ENCODE results near the gene UBE2V1. TPM values are rescaled to one million over a fixed set of nuclear protein-coding genes. Genes with fewer than 3 reads are reported as not detected.
"Not testable (repeated sequence)": the region's sequence is repeated elsewhere in the genome, so short reads cannot be mapped to it uniquely, and the experiment has no call there.

UBE2V1 gene
- total and polyA plus RNA-seq, 10 of the 15 experiments (the other 5 are each of a cell fraction or from before 2014, with no cell fraction given): 51.8 to 219 (median 141) TPM

DNA sequence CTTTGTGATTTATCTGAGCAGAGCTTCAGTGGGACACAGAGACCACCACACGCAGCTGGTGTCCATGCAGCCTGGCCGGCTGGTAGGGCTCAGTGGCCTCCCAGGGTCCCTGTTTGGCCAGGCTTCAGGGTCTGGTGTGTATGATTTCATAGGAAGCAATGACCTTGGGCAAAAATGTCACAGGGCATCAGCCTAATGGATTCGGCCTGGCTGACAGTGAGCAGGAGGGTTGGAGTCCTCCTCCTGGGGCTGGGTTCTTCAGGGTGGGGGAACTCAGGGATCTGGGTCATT is 47.7 kb downstream of the UBE2V1 start:
- in situ Hi-C loops (cut with MboI) (no loop called here), intact Hi-C loops (cut with micrococcal nuclease; ENCODE audit: unreplicated experiment) (no loop called here)
- no peak overlapping the region for H2AFZ ChIP-seq (ENCODE audit: control insufficient read depth, low read depth, low read length)
- no peaks in the 10 kb centered on the region for H3K79me2 ChIP-seq (ENCODE audit: control insufficient read depth, insufficient read depth, low read length)
- RAD21 ChIA-PET (ENCODE audit: unreplicated experiment): interaction anchor here (9.0 kb wide), 1 partner anchor 86 kb away, joined by 234 read pairs; the partner anchor contains the start of gene SNAI1
- TF ChIP-seq BCLAF1 (IDR thresholded peaks at IDR 0.05): no peak
- TF ChIP-seq, protein P1, sequence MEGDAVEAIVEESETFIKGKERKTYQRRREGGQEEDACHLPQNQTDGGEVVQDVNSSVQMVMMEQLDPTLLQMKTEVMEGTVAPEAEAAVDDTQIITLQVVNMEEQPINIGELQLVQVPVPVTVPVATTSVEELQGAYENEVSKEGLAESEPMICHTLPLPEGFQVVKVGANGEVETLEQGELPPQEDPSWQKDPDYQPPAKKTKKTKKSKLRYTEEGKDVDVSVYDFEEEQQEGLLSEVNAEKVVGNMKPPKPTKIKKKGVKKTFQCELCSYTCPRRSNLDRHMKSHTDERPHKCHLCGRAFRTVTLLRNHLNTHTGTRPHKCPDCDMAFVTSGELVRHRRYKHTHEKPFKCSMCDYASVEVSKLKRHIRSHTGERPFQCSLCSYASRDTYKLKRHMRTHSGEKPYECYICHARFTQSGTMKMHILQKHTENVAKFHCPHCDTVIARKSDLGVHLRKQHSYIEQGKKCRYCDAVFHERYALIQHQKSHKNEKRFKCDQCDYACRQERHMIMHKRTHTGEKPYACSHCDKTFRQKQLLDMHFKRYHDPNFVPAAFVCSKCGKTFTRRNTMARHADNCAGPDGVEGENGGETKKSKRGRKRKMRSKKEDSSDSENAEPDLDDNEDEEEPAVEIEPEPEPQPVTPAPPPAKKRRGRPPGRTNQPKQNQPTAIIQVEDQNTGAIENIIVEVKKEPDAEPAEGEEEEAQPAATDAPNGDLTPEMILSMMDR (IDR thresholded peaks at IDR 0.05 in 2 of 3, conservative IDR thresholded peaks at IDR 0.05 in 1 of 3; ENCODE audit: control insufficient read depth in 2 of 3, extremely low read depth in 1 of 3, insufficient read depth in 1 of 3, low read depth in 3 of 3, low read length in 3 of 3): no peak
- H3K9ac ChIP-seq (ENCODE audit: control insufficient read depth, insufficient read depth, low read length): no peak overlapping the region
- 36% methylated on average over 3 of the region's 3 CpGs for WGBS (ENCODE audit: insufficient coverage, insufficient replicate concordance, low lambda C conversion rate, missing lambda C conversion rate)
- no peaks in the 10 kb centered on the region for H3K4me1 ChIP-seq (ENCODE audit: control insufficient read depth, insufficient read depth, low read length)
- no peaks in the 10 kb centered on the region; a peak in 1 of 4 replicates for H3K27me3 ChIP-seq (replicated peaks in 1 of 2; ENCODE audit: control insufficient read depth in 2 of 2, insufficient read depth in 2 of 2, low read length in 1 of 2)
- DNase-seq (ENCODE audit: low read depth, low spot score) (no peak), ATAC-seq (no peak), FAIRE-seq (no peak)
- no peak overlapping the region for H3K4me3 ChIP-seq
- no peaks in the 10 kb centered on the region for H4K20me1 ChIP-seq (ENCODE audit: control insufficient read depth, insufficient read depth)
- H3K9me3 ChIP-seq (replicated peaks; ENCODE audit: control insufficient read depth, insufficient read depth, low read length): no peaks in the 10 kb centered on the region
- no peak overlapping the region for H3K27ac ChIP-seq (ENCODE audit: control insufficient read depth, insufficient read depth)
- H3K36me3 ChIP-seq (ENCODE audit: control insufficient read depth in 2 of 2, insufficient read depth in 2 of 2, low read length in 1 of 2): no peaks in the 10 kb centered on the region
- SMC1A ChIA-PET (ENCODE audit: uncharacterized antibody, unreplicated experiment): interaction anchor here (1.3 kb wide), 1 partner anchor 85 kb away, joined by 4 read pairs; no protein-coding TSS in a partner anchor
- POLR2A ChIA-PET: no interaction called here
- BruUV-seq (replicated peaks): no TSS peak
- no peak overlapping the region for H3K4me2 ChIP-seq (ENCODE audit: control insufficient read depth, insufficient read depth)
- CTCF ChIA-PET: interaction anchor here (0.7 to 3.0 kb wide), 3 partner anchors 84 to 486 kb away, joined by 3 to 12 read pairs (median 11); no protein-coding TSS in a partner anchor

DNA sequence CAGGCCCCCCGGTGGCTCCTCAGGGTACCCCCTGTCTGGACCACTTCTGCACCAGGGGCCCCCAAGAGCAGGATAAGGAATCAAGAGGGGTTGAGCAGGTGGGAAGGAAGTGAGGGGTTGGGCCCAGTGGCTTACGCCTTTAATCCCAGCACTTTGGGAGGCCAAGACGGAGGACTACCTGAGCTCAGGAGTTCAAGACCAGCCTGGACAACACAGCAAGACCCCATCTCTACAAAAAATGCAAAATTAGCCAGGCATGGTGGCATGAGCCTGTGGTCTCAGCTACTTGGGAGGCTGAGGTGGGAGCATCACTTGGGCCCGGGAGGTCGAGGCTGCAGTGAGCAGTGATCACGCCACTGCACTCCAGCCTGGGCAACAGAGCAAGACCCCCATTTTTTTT is 49.2 kb downstream of the UBE2V1 start:
- H4K20me1 ChIP-seq (ENCODE audit: control insufficient read depth, insufficient read depth); POLR2A ChIA-PET; RAD21 ChIA-PET (ENCODE audit: unreplicated experiment); H3K79me2 ChIP-seq (ENCODE audit: control insufficient read depth, insufficient read depth, low read length); ATAC-seq; H2AFZ ChIP-seq (ENCODE audit: control insufficient read depth, low read depth, low read length); DNase-seq (ENCODE audit: low read depth, low spot score); in situ Hi-C loops (cut with MboI); H3K4me3 ChIP-seq; H3K4me1 ChIP-seq (ENCODE audit: control insufficient read depth, insufficient read depth, low read length); H3K36me3 ChIP-seq (ENCODE audit: control insufficient read depth in 2 of 2, insufficient read depth in 2 of 2, low read length in 1 of 2); BruUV-seq (replicated peaks); H3K9me3 ChIP-seq (replicated peaks; ENCODE audit: control insufficient read depth, insufficient read depth, low read length); H3K27me3 ChIP-seq (replicated peaks in 1 of 2; ENCODE audit: control insufficient read depth in 2 of 2, insufficient read depth in 2 of 2, low read length in 1 of 2); intact Hi-C loops (cut with micrococcal nuclease; ENCODE audit: unreplicated experiment); H3K27ac ChIP-seq (ENCODE audit: control insufficient read depth, insufficient read depth); CTCF ChIA-PET; FAIRE-seq; H3K4me2 ChIP-seq (ENCODE audit: control insufficient read depth, insufficient read depth); H3K9ac ChIP-seq (ENCODE audit: control insufficient read depth, insufficient read depth, low read length): not testable (repeated sequence)
- SMC1A ChIA-PET (ENCODE audit: uncharacterized antibody, unreplicated experiment): interaction anchor here (1.0 kb wide), 1 partner anchor 85 kb away, joined by 3 read pairs; no protein-coding TSS in a partner anchor
- WGBS (ENCODE audit: insufficient coverage, insufficient replicate concordance, low lambda C conversion rate, missing lambda C conversion rate): 64% methylated on average over 6 of the region's 6 CpGs

All from GM12878 (cell line).